Thyroid gland (tissue), 4 donors: ENCODE measurements around the gene P2RY11.

ENCODE experiments used
- POLR2A ChIP-seq, 2 donors: fragments of 450-650 bp; IDR thresholded peaks; one replicate each; pipeline ENCODE4 v1.6.1; 2017; ENCODE audit warnings: antibody characterized with exemption in 2 of 2, mild to moderate bottlenecking in 2 of 2, moderate library complexity in 1 of 2
- TF ChIP-seq, protein P1 (sequence below), 6 experiments: fragments of 200-600 bp in 3 of 6; fragments of 450-650 bp in 3 of 6; sonication (generic) in 3 of 6; IDR thresholded peaks; one replicate each; pipeline ENCODE4 v1.5.1; 2016 to 2019; ENCODE audit warnings: antibody characterized with exemption in 6 of 6, mild to moderate bottlenecking in 2 of 6, inconsistent platforms in 1 of 6, moderate library complexity in 1 of 6

- TF ChIP-seq, protein P1, sequence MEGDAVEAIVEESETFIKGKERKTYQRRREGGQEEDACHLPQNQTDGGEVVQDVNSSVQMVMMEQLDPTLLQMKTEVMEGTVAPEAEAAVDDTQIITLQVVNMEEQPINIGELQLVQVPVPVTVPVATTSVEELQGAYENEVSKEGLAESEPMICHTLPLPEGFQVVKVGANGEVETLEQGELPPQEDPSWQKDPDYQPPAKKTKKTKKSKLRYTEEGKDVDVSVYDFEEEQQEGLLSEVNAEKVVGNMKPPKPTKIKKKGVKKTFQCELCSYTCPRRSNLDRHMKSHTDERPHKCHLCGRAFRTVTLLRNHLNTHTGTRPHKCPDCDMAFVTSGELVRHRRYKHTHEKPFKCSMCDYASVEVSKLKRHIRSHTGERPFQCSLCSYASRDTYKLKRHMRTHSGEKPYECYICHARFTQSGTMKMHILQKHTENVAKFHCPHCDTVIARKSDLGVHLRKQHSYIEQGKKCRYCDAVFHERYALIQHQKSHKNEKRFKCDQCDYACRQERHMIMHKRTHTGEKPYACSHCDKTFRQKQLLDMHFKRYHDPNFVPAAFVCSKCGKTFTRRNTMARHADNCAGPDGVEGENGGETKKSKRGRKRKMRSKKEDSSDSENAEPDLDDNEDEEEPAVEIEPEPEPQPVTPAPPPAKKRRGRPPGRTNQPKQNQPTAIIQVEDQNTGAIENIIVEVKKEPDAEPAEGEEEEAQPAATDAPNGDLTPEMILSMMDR (IDR thresholded peaks at IDR 0.05), result no peak
- TF ChIP-seq POLR2A (IDR thresholded peaks at IDR 0.05), result no peak
Measured at GRCh38 chr19:10078329-10078728, 33.2 kb upstream of the P2RY11 start.
